Panc1 (cell line): ENCODE data around the gene AP3S2.

Source experiments
- POLR2AphosphoS5 ChIP-seq: IDR thresholded peaks from 2 replicates; pipeline ENCODE4 v1.6.1; 2012; ENCODE audit warnings: mild to moderate bottlenecking, low read depth, low read length, moderate library complexity
- SIN3A ChIP-seq: IDR thresholded peaks from 2 replicates; pipeline ENCODE4 v1.6.1; 2012; ENCODE audit warnings: low read depth, mild to moderate bottlenecking, low read length, moderate library complexity, borderline replicate concordance; ENCODE audit not compliant: insufficient read depth
- TCF7L2 ChIP-seq: IDR thresholded peaks from 2 replicates; pipeline ENCODE4 v1.6.1; 2011; ENCODE audit warnings: mild to moderate bottlenecking, low read depth, low read length, inconsistent platforms
- TF ChIP-seq, protein P1 (sequence below): fragments of 450-650 bp; IDR thresholded peaks from 2 replicates; pipeline ENCODE4 v1.5.1; 2017; ENCODE audit warnings: mild to moderate bottlenecking

DNA sequence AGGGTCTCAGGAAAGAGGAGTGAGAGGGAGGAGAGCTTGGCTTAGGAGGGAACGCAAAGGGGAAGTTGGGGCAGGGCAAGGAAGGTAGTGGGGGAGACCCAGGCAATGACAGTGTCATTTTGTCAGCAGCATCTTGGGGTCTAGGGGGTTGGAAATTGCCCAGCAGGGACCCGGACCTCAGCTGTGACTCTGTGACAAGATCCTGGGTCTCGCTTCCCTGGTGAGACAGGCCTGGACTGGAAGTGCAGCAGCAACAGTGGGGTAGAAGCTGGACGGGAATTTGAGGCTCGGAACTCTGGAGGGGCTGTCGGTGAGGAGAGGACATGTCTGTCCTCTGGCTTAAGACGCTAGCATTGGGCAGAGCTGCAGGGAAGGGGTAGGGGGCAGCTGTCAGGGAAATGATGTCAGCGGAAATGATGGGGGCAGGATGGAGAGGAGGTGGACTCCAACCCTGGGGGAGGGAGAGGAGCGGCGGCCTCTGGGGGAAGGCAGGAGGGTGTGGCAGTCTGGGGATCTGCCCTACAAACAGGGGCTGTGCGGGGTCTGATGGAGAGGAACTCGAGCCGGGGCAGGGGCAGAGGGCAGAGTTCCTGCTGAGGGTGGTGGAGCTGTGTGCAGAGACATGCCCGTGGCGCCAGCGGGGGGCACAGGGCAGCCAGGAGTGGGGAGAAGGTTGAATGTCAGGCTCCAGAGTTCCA is 91.4 kb downstream of the AP3S2 start:
- TF ChIP-seq, protein P1, sequence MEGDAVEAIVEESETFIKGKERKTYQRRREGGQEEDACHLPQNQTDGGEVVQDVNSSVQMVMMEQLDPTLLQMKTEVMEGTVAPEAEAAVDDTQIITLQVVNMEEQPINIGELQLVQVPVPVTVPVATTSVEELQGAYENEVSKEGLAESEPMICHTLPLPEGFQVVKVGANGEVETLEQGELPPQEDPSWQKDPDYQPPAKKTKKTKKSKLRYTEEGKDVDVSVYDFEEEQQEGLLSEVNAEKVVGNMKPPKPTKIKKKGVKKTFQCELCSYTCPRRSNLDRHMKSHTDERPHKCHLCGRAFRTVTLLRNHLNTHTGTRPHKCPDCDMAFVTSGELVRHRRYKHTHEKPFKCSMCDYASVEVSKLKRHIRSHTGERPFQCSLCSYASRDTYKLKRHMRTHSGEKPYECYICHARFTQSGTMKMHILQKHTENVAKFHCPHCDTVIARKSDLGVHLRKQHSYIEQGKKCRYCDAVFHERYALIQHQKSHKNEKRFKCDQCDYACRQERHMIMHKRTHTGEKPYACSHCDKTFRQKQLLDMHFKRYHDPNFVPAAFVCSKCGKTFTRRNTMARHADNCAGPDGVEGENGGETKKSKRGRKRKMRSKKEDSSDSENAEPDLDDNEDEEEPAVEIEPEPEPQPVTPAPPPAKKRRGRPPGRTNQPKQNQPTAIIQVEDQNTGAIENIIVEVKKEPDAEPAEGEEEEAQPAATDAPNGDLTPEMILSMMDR = no peak
- TF ChIP-seq SIN3A (no peak), TCF7L2 (no peak), POLR2AphosphoS5 (no peak)
